Sigmoid colon (tissue), 4 donors: ENCODE results near the gene GAS6.

Source experiments
- CTCF ChIP-seq, 4 experiments: fragments of 450-650 bp in 3 of 4; fragments of 200-600 bp in 1 of 4; IDR thresholded peaks; one replicate each; pipeline ENCODE4 v1.5.1; 2016 to 2019; ENCODE audit warnings: antibody characterized with exemption in 4 of 4, mild to moderate bottlenecking in 3 of 4, moderate library complexity in 2 of 4
- EP300 ChIP-seq, 4 donors: sonication (generic); formaldehyde crosslinking; IDR thresholded peaks; one replicate each; pipeline ENCODE4 v1.6.1; 2017; ENCODE audit warnings: antibody characterized with exemption in 4 of 4
- POLR2A ChIP-seq, 2 donors: fragments of 450-650 bp; IDR thresholded peaks; one replicate each; pipeline ENCODE4 v1.6.1; 2016; ENCODE audit warnings: antibody characterized with exemption in 2 of 2, mild to moderate bottlenecking in 2 of 2, moderate library complexity in 2 of 2
- POLR2AphosphoS5 ChIP-seq, 4 donors: sonication (generic); formaldehyde crosslinking; IDR thresholded peaks; one replicate each; pipeline ENCODE4 v1.6.1; 2017; ENCODE audit warnings: antibody characterized with exemption in 4 of 4

- TF ChIP-seq CTCF (IDR thresholded peaks at IDR 0.05): no peak
- no peak for TF ChIP-seq POLR2A (IDR thresholded peaks at IDR 0.05)
- TF ChIP-seq EP300 (IDR thresholded peaks at IDR 0.05): no peak
- TF ChIP-seq POLR2AphosphoS5 (IDR thresholded peaks at IDR 0.05): no peak
Measured at GRCh38 chr13:113796964-113797676, 66.8 kb downstream of the GAS6 start.
